Loucy (cell line): Measurements from ENCODE around the gene ATG16L1.

Experiments
- H2AFZ ChIP-seq: fragments of 200-600 bp; sonication (generic); 2 replicates; pipeline ENCODE4 v1.6.0; 2016; ENCODE audit warnings: antibody characterized with exemption, mild to moderate bottlenecking, low read length, moderate library complexity
- H3F3A ChIP-seq: fragments of 200-600 bp; 2 replicates; pipeline ENCODE4 v1.6.0; 2016; ENCODE audit warnings: antibody characterized with exemption, low read depth, mild to moderate bottlenecking
- H3K27me3 ChIP-seq: fragments of 200-600 bp; sonication (generic); 2 replicates; pipeline ENCODE4 v1.6.1; 2014; ENCODE audit warnings: low read length, mild to moderate bottlenecking; ENCODE audit not compliant: insufficient read depth, poor library complexity, severe bottlenecking
- H3K36me3 ChIP-seq: fragments of 200-600 bp; sonication (generic); 2 replicates; pipeline ENCODE4 v1.6.1; 2016; ENCODE audit warnings: low read length; ENCODE audit not compliant: insufficient read depth
- H3K4me1 ChIP-seq: fragments of 200-600 bp; sonication (generic); 2 replicates; pipeline ENCODE4 v1.5.1; 2014; ENCODE audit warnings: low read length, mild to moderate bottlenecking; ENCODE audit not compliant: insufficient read depth, poor library complexity, severe bottlenecking
- H3K4me2 ChIP-seq: fragments of 200-600 bp; sonication (generic); 2 replicates; pipeline ENCODE4 v1.6.0; 2014; ENCODE audit warnings: antibody characterized with exemption, low read length, low read depth, mild to moderate bottlenecking; ENCODE audit not compliant: poor library complexity, severe bottlenecking
- H3K4me3 ChIP-seq: fragments of 200-600 bp; sonication (generic); 2 replicates; pipeline ENCODE4 v1.5.1; 2014; ENCODE audit warnings: low read length, mild to moderate bottlenecking, mixed read lengths; ENCODE audit not compliant: poor library complexity, severe bottlenecking
- H3K79me2 ChIP-seq: fragments of 200-600 bp; sonication (generic); 2 replicates; pipeline ENCODE4 v1.6.1; 2014; ENCODE audit warnings: low read length; ENCODE audit not compliant: insufficient read depth
- H3K9ac ChIP-seq: fragments of 200-600 bp; sonication (generic); 2 replicates; pipeline ENCODE4 v1.6.0; 2014; ENCODE audit warnings: mild to moderate bottlenecking, low read depth, low read length, moderate library complexity; ENCODE audit not compliant: poor library complexity, severe bottlenecking
- H3K9me2 ChIP-seq: fragments of 200-600 bp; sonication (generic); replicated peaks from 2 replicates; pipeline ENCODE4 v1.6.1; 2016; ENCODE audit warnings: low read depth, low read length, mixed read lengths
- H3K9me3 ChIP-seq: fragments of 200-600 bp; sonication (generic); 2 replicates; pipeline ENCODE4 v1.6.1; 2014; ENCODE audit warnings: mild to moderate bottlenecking, antibody characterized with exemption, low read length, low read depth; ENCODE audit not compliant: insufficient read depth
- H4K20me1 ChIP-seq: fragments of 200-600 bp; sonication (generic); 2 replicates; pipeline ENCODE4 v1.6.0; 2014; ENCODE audit warnings: antibody characterized with exemption, low read length, mild to moderate bottlenecking; ENCODE audit not compliant: insufficient read depth, poor library complexity, severe bottlenecking
- CTCF ChIP-seq: fragments of 200-600 bp; sonication (generic); conservative IDR thresholded peaks from 2 replicates; pipeline ENCODE4 v1.5.1; 2014; ENCODE audit warnings: mild to moderate bottlenecking, antibody characterized with exemption, low read length
- EZH2phosphoT487 ChIP-seq: fragments of 200-600 bp; IDR thresholded peaks from 2 replicates; pipeline ENCODE4 v1.6.1; 2018; ENCODE audit warnings: antibody characterized with exemption, mild to moderate bottlenecking, moderate library complexity, borderline replicate concordance

ATG16L1 gene

DNA sequence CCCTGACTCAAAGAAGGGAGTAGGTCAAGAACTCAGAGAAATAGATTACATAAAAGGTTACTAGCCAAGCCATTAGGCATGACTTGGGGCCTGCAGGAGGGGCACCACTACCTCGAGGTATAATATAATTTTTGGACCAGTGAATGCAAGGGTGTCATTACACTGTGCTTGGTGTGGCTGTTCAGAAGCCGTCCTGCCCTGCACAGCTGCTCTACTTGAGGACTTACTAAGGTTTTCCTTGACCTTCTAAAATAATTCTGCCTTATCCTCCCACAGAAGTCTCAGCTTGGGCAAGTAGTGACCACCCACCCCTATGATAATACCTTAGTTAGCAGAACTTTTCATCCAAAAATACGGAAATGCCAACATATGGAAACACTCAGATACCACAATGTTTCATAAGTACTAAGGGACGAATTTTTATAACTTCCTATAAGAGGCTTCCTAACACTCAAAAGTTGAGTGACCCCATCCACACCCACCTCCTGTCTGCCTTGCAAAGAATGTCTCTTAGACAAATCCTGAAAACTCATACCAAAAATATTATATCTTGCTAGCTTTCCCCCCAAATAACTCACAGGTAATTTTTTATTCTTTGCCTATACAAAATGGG lies 17.7 kb upstream of the ATG16L1 start:
- H3K27me3 ChIP-seq, result no peaks in the 10 kb centered on the region
- H3K9me3 ChIP-seq, result no peaks in the 10 kb centered on the region
- no peak overlapping the region for H3K4me3 ChIP-seq
- H3K4me1 ChIP-seq, result peaks cover 22% of the 10 kb centered on the region
- no peaks in the 10 kb centered on the region for H3F3A ChIP-seq
- H4K20me1 ChIP-seq, result no peaks in the 10 kb centered on the region
- H3K79me2 ChIP-seq, result no peaks in the 10 kb centered on the region
- TF ChIP-seq EZH2phosphoT487, result no peak
- TF ChIP-seq CTCF, result no peak
- peak overlapping the region; percentile 4 for H3K4me2 ChIP-seq
- H3K9me2 ChIP-seq, result no peaks in the 10 kb centered on the region
- no peak overlapping the region for H2AFZ ChIP-seq
- no peaks in the 10 kb centered on the region for H3K36me3 ChIP-seq
- no peak overlapping the region for H3K9ac ChIP-seq

- no peak for TF ChIP-seq EZH2phosphoT487
- TF ChIP-seq CTCF, result no peak
Measured at GRCh38 chr2:233234264-233234663, 17.2 kb upstream of the ATG16L1 start.

DNA sequence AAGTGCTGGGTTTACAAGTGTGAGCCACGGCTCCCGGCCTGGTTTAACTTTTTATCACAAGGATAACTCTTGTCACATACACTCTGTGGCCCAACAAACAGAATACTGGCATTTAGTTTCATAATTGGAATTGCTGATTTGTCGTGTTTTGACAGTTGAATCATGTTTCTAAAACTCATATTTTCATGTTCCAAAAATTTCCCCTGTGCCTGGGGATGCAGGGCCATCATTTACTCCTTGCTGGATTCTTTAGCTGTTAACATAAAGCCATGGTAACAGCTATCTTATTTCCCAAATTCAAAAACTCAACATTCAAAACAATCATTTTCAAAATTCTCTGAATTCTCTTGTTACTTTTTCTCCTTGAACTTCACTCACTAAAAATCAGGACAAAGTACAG lies 16.5 kb upstream of the ATG16L1 start:
- Histone ChIP-seq H3K4me3 (no peak overlapping the region), H3K27me3 (no peaks in the 10 kb centered on the region), H2AFZ (no peak overlapping the region), H3K9ac (no peak overlapping the region), H3K9me3 (no peaks in the 10 kb centered on the region), H3K9me2 (no peaks in the 10 kb centered on the region), H3K4me1 (peaks cover 35% of the 10 kb centered on the region), H3K4me2 (no peak overlapping the region), H3F3A (no peaks in the 10 kb centered on the region), H3K36me3 (no peaks in the 10 kb centered on the region), H4K20me1 (no peaks in the 10 kb centered on the region), H3K79me2 (no peaks in the 10 kb centered on the region)
- no peak for TF ChIP-seq EZH2phosphoT487
- TF ChIP-seq CTCF, result no peak

More at GRCh38 chr2:233234264-233234663, 17.2 kb upstream of the ATG16L1 start:
- peaks cover 28% of the 10 kb centered on the region for H3K4me1 ChIP-seq
- H3F3A ChIP-seq, result no peaks in the 10 kb centered on the region
- no peaks in the 10 kb centered on the region for H3K79me2 ChIP-seq
- no peaks in the 10 kb centered on the region for H4K20me1 ChIP-seq
- no peaks in the 10 kb centered on the region for H3K36me3 ChIP-seq
- H3K27me3 ChIP-seq, result no peaks in the 10 kb centered on the region
- peak overlapping the region; percentile 4 for H3K4me2 ChIP-seq
- H3K9ac ChIP-seq, result no peak overlapping the region
- H2AFZ ChIP-seq, result no peak overlapping the region
- no peaks in the 10 kb centered on the region for H3K9me3 ChIP-seq
- no peak overlapping the region for H3K4me3 ChIP-seq
- H3K9me2 ChIP-seq, result no peaks in the 10 kb centered on the region
